Effector CD8-positive, alpha-beta T cell (primary cell): ENCODE data around the gene TNS3.

ENCODE experiments used
- DNase-seq: peaks from one replicate; lab custom pipeline; 2025; lab: John Stamatoyannopoulos, UW

TNS3 gene

GRCh38 chr7:47582764-47583738 lies 1.1 kb upstream of the TNS3 start:
- DNase-seq = no peak

DNA sequence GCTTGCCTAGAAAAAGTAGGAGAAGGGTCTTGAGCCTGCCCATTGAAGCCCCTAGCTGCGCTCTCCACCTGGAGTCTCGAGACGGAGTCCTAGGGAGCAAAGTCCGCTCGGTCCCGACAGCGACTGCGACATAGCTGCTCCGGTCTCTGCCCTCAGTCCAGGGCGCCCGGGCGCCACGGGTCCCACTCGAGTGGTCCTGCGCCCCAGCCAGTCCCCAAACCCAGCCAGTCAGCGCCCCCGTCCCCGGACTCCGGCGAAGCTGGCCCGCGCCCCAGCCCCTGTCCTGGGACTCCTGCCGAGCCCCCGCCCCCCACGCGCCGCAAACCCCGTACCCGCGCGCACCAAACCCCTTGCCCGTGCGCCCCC lies 490 bp downstream of the TNS3 start:
- DNase-seq = no peak

- no peak for DNase-seq
These were observed 1.0 kb downstream of the TNS3 start for GRCh38 chr7:47580811-47581331.

DNA sequence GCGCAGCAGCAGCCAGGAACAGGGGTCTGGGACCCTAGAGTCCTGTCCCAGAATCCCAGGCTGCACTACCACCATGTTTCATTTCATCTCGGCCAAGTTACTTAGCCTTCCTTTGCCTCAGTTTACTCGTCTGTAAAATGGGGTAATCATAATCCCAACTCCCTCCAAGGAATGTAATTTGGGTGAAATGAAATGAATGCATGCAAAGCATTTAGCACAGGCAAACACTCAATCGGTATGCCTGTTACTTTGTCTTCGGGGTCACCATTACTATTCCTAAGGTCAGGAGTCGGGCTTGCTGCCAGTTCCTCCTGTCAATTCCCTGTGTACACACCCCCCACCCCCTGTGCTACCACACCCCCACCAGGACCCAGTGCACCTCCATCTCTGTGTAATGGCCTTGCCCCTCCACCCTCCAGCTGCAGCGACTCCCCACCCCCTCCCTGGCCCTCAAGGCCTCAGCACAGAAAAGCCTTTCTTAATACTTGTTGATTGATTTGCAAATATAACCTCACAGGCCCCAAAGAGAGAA lies 1.7 kb downstream of the TNS3 start:
- no peak for DNase-seq

GRCh38 chr7:47579458-47579857 lies 2.5 kb downstream of the TNS3 start:
- no peak for DNase-seq

DNA sequence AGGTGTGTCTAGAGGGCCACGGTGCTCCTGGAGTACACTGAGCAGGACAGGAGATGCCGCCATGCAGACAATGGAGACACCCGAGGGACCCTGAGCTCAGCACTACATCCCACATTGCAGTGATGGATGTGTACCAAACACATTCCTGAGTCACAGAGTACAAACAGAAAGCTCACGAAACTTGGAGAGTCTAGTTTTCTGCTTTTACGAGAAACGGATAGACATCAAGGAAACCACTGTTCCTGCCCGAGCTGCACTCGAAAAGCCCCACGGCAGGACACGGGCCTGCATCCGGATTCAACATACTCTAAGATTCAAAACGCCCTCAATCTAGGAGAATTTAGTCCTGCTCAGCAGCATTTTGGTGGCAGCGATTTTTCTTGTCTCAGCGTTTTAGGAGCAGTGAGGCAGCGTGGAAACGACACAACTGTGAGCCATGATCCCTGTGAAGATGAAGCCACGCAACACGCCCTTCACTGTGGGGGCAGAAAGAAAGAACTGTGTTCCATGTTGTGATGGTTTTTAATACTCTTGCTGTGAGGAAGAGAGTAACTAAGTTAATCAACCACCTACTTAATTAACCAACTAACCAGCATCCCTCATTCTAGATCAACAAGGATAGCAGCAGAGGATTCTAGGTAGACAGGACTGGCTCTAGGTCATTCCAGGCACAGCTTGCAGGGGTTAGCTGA lies 3.2 kb downstream of the TNS3 start:
- no peak for DNase-seq

GRCh38 chr7:47577321-47577919 lies 4.5 kb downstream of the TNS3 start:
- no peak for DNase-seq

GRCh38 chr7:47576866-47577306 lies 5.0 kb downstream of the TNS3 start:
- DNase-seq = no peak

DNA sequence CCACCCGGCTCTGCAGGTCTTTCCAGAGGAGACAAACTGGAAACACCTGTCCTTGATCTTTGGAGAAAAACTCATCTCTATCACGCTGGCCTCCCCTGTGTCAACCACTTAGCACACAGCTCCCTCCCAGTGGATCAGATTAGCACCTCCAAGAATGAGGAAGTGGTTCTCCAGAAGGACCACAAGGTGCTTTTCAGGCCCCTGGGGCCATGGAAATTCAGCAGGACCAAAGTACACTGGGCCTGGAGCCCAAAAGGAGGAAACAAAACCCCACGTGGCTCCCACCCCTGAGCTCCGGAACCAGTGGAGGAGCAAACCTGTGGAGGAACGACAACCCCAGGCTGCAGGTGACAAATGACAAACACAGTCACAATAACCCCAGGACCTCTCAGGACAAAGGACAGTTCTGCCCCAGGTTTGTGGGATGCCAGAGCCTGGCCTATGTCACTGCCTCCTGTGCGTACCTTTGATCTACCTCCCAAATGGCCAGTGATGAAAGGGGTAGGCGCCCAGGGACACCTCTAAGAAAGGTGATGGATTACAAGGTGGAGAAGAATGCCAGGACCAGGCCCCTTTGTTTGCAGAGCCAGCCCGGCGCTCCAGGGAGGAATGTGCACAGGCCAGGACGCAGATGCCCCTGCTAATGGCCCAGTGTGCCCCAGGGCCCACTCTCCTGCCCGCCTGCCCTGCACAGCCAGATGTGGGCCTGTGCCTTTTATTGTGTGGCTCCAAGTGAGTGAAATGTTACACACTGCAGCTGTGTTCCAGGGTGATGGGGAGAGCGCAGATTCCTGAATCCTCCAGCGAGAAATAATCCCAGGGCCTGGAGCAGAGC lies 5.7 kb downstream of the TNS3 start:
- DNase-seq = no peak

DNA sequence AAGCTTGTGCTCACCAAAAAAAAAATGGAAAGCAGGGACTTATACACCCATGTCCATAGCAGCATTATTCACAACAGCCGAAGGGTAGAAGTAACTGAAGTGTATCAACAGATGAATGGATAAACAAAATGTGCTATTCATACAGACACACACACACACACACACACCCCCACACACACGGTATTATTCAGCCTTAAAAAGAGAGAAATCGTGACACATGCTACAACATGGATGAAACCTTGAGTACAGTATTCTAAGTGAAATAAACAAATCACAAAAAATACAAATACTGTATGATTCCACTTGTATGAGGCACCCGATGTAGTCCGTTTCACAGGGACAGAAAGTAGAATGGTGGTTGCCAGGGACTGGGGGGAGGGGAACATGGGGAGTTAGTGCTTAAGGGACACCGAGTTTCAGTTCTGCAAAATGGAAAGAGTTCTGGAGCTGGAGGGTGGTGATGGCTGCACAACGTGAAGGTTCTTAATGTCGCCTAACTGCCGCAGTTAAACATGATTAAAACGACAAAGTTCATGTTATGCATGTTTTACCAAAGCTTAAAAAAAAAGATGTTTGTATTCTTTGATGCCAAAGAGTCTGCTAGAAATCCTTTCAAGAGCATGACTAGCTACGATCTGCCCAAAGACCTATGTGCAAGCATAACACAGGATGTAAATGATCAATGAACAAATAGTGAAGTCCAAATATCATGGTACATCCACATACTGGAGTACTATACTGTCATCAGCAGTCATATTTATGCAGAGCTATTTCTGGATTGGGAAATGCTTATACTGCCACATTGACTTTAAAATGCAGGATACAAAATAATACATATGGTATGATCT lies 7.2 kb downstream of the TNS3 start:
- DNase-seq = no peak

- DNase-seq = no peak
These were observed 8.0 kb downstream of the TNS3 start for GRCh38 chr7:47573758-47574481.

DNA sequence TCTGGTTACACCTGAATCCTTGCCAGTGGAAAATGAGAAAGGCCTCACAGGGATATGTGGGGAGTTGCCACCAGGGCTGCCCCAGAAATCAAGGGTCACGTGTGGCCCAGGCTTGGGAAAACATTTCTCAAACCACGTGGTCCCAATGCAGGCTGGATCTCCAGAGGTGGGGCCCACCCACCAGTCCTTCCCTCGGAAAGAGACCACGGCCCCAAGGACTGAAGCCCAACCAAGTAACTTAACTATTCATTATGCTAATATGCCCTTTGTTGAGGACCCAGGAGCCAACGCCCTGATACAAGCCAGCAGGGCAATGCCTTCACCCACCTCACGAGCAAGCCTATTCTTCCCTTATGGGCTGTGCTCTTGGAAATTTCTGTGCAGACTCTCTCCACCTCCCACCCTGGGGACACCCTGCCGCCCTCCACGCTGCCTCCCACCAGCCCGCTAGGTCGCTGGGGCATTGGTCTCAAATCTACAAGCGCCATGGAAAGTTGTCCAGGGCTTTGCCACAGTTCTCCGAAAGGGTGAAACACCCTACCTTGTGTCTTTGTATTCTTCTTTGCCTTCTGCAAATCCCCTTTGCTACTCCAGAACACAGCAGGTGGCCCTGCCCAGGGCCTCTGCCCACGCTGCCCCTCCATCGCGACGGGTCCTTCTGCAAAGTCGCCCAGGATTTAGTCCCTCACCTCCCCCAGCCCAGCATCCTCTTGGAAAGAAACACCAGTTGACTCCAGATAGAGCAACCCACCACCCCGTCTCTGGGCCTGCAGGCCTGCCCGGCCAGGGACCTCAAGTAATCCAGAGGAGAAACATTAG lies 8.8 kb downstream of the TNS3 start:
- no peak for DNase-seq

- DNase-seq = no peak
These were observed 9.8 kb downstream of the TNS3 start for GRCh38 chr7:47572094-47572445.

- no peak for DNase-seq
These were observed 10.4 kb downstream of the TNS3 start for GRCh38 chr7:47571331-47572093.

GRCh38 chr7:47570649-47571050 lies 11.3 kb downstream of the TNS3 start:
- DNase-seq = no peak

DNA sequence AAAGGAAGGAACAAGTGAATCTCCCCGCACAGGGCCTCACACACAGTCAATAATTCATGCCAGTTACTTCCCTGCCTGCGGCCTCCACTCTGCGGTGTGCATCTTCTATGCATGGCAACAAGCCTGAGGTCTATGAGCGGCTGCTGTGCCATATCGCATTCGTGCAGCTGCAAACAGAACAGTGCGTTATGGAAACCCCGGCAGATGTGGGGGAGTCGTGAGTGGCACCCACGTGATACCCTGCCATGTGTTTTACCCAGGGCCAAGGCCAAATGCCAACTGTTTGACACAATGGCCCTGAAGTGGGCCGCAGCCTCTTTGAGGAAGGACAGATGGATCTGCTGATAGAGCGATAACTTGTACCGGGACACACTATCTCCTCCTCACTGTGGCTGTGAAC lies 13.4 kb downstream of the TNS3 start:
- no peak for DNase-seq

- DNase-seq = no peak
These were observed 13.9 kb downstream of the TNS3 start for GRCh38 chr7:47568056-47568455.

DNA sequence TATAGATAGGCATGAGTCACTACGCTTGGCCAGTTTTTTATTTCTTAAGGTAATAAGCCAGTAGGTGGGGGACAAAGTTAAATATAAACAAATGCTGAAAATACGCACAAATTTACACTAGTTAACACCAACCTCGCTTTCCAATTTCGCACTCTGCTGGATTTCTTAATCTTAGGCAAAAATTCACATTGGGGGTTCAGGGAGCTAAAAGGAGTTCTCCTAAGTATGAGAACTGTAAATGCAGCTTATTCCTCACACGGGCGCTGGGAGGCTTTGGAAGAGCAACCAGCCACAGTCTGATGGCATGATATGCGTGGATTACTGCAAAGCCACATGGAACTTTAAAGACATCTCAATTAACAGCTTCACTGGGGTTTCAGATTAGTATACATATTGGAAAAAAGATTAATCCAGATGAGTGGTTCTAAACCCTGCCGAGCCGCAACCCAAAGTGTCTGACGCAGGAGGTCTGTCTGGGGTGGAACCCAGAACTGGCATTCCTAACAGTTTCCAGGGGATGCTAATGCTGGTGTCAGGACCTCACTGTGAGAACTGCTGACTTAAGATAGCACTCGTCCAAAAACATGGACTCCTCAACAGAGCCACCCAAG lies 16.2 kb downstream of the TNS3 start:
- no peak for DNase-seq
